SK-N-SH (cell line): Measurements from ENCODE around the gene INTS1. TPM values are rescaled to one million over a fixed set of nuclear protein-coding genes. Genes with fewer than 3 reads are reported as not detected.

ENCODE experiments used
- CTCF ChIA-PET: fragments of 300-600, 350-600 bp; formaldehyde crosslinking; extraction: SDS; loops from one replicate; lab custom pipeline; 2021; lab: Yijun Ruan, JAX
- POLR2A ChIA-PET: fragments of 350-600 bp; sonication (Branson Sonifier 250); formaldehyde crosslinking; extraction: SDS; loops from one replicate; lab custom pipeline; 2020; ENCODE audit warnings: antibody characterized with exemption, inconsistent platforms; lab: Yijun Ruan, JAX
- DNase-seq: peaks from one replicate; pipeline ENCODE4 v3.0.0; 2012
- H2AFZ ChIP-seq: fragments of 200-600 bp; sonication (generic); 2 replicates; pipeline ENCODE4 v1.8.1; 2016; ENCODE audit warnings: antibody characterized with exemption, mild to moderate bottlenecking, low read depth
- H3F3A ChIP-seq: fragments of 200-600 bp; sonication (generic); replicated peaks from 2 replicates; pipeline ENCODE3; 2016; ENCODE audit warnings: antibody characterized with exemption, mild to moderate bottlenecking; ENCODE audit not compliant: insufficient read depth
- H3K27ac ChIP-seq, 2 experiments: fragments of 200-500 bp in 1 of 2; fragments of 200-600 bp in 1 of 2; sonication (Bioruptor generic) in 1 of 2; sonication (generic), shearing (Covaris generic) in 1 of 2; 2 replicates each; pipeline versions ENCODE4 v1.5.1 to v1.6.1; 2014 to 2016; ENCODE audit warnings: low read depth in 2 of 2, inconsistent platforms in 1 of 2, low read length in 1 of 2, mild to moderate bottlenecking in 1 of 2, mixed read lengths in 1 of 2
- H3K27me3 ChIP-seq: fragments of 200-600 bp; sonication (generic), shearing (Covaris generic); 2 replicates; pipeline ENCODE4 v1.6.1; 2016; ENCODE audit warnings: mixed run types; ENCODE audit not compliant: insufficient read depth
- H3K36me3 ChIP-seq, 2 experiments: fragments of 200-500 bp in 1 of 2; fragments of 200-600 bp in 1 of 2; sonication (Bioruptor generic) in 1 of 2; sonication (generic) in 1 of 2; replicated peaks in 1 of 2; 2 replicates each; pipeline versions ENCODE3 to v1.5.1; 2014 to 2016; ENCODE audit warnings: low read length in 1 of 2, mild to moderate bottlenecking in 1 of 2; ENCODE audit not compliant: insufficient read depth in 2 of 2, control insufficient read depth in 1 of 2
- H3K4me1 ChIP-seq, 2 experiments: fragments of 200-500 bp in 1 of 2; fragments of 200-600 bp in 1 of 2; sonication (Bioruptor generic) in 1 of 2; sonication (generic), shearing (Covaris generic) in 1 of 2; 2 replicates each; pipeline versions ENCODE4 v1.5.1 to v1.6.1; 2014 to 2016; ENCODE audit warnings: low read depth in 1 of 2, low read length in 1 of 2, mixed run types in 1 of 2; ENCODE audit not compliant: insufficient read depth in 2 of 2, control insufficient read depth in 1 of 2
- H3K4me2 ChIP-seq: fragments of 200-600 bp; sonication (generic), shearing (Covaris generic); 2 replicates; pipeline ENCODE4 v1.6.1; 2017; ENCODE audit warnings: mixed run types
- H3K4me3 ChIP-seq, 2 experiments: fragments of 200-500 bp in 1 of 2; fragments of 200-600 bp in 1 of 2; sonication (Bioruptor generic) in 1 of 2; sonication (generic), shearing (Covaris generic) in 1 of 2; 2 replicates each; pipeline versions ENCODE4 v1.5.1 to v1.8.1; 2014 to 2016; ENCODE audit warnings: low read depth in 2 of 2, inconsistent platforms in 1 of 2, low read length in 1 of 2, mild to moderate bottlenecking in 1 of 2, mixed read lengths in 1 of 2, moderate library complexity in 1 of 2
- H3K79me2 ChIP-seq: fragments of 200-600 bp; sonication (generic); 2 replicates; pipeline ENCODE4 v1.8.1; 2017; ENCODE audit warnings: mild to moderate bottlenecking; ENCODE audit not compliant: insufficient read depth
- H3K9ac ChIP-seq: fragments of 200-600 bp; sonication (generic); 2 replicates; pipeline ENCODE4 v1.6.1; 2017; ENCODE audit warnings: mixed run types
- H3K9me2 ChIP-seq: fragments of 200-600 bp; sonication (generic); 2 replicates; pipeline ENCODE4 v1.6.1; 2017; ENCODE audit warnings: mixed run types
- H3K9me3 ChIP-seq: fragments of 200-600 bp; sonication (generic); 2 replicates; pipeline ENCODE4 v1.6.1; 2017; ENCODE audit warnings: mixed run types, mild to moderate bottlenecking, moderate library complexity
- H4K20me1 ChIP-seq: fragments of 200-600 bp; sonication (generic); 2 replicates; pipeline ENCODE4 v1.6.1; 2017; ENCODE audit warnings: mild to moderate bottlenecking, mixed run types; ENCODE audit not compliant: insufficient read depth
- EP300 ChIP-seq, 2 experiments: IDR thresholded peaks; 2 replicates each; pipeline versions ENCODE4 v1.4.0 to v1.6.1; 2012; ENCODE audit warnings: borderline replicate concordance in 1 of 2, low read depth in 1 of 2, low read length in 1 of 2
- FOXJ3 ChIP-seq: sonication (generic); formaldehyde crosslinking; IDR thresholded peaks from 2 replicates; pipeline ENCODE4 v1.5.1; 2020; ENCODE audit warnings: mild to moderate bottlenecking, missing genetic modification reagents
- FOXM1 ChIP-seq: IDR thresholded peaks from 2 replicates; pipeline ENCODE4 v1.4.0; 2012; ENCODE audit warnings: low read depth, mild to moderate bottlenecking
- GABPA ChIP-seq: IDR thresholded peaks from 2 replicates; pipeline ENCODE4 v1.4.0; 2012; ENCODE audit warnings: low read depth, mild to moderate bottlenecking
- IRF3 ChIP-seq: fragments of 150-350 bp; IDR thresholded peaks from 2 replicates; pipeline ENCODE4 v1.6.1; 2016; ENCODE audit warnings: mild to moderate bottlenecking, low read depth, low read length
- POLR2AphosphoS5 ChIP-seq: IDR thresholded peaks from 2 replicates; pipeline ENCODE4 v1.6.1; 2012; ENCODE audit warnings: low read depth, low read length
- RFX5 ChIP-seq: IDR thresholded peaks from 2 replicates; pipeline ENCODE4 v1.6.1; 2012; ENCODE audit warnings: mild to moderate bottlenecking, improper control_type of control experiment, low read length
- RXRA ChIP-seq: IDR thresholded peaks from 2 replicates; pipeline ENCODE4 v1.4.0; 2012; ENCODE audit warnings: low read depth, mild to moderate bottlenecking, borderline replicate concordance
- TAF1 ChIP-seq: IDR thresholded peaks from 2 replicates; pipeline ENCODE4 v1.6.1; 2012; ENCODE audit warnings: low read depth, mild to moderate bottlenecking, low read length, moderate library complexity, borderline replicate concordance
- TCF12 ChIP-seq: IDR thresholded peaks from 2 replicates; pipeline ENCODE4 v1.4.0; 2012
- USF1 ChIP-seq: IDR thresholded peaks from 2 replicates; pipeline ENCODE4 v1.4.0; 2012; ENCODE audit warnings: low read depth, borderline replicate concordance
- YY1 ChIP-seq: IDR thresholded peaks from 2 replicates; pipeline ENCODE4 v1.4.0; 2012; ENCODE audit warnings: low read depth, mild to moderate bottlenecking
- ZBTB33 ChIP-seq: IDR thresholded peaks from 2 replicates; pipeline ENCODE4 v1.4.0; 2012; ENCODE audit warnings: low read depth, borderline replicate concordance
- WGBS: methylation state at CpG from one replicate; pipeline ENCODE4 v1.1.6; 2017; ENCODE audit warnings: low lambda C conversion rate; 5-methylcytosine and 5-hydroxymethylcytosine counted together
- polyA plus RNA-seq, 3 experiments: library from polyadenylated mRNA; depleted of rRNA; stranded (reverse); fragments of >200 nt; gene quantifications; 2 replicates each; pipeline ENCODE4 v1.2.3, GENCODE V29; 2012

The INTS1 gene
- polyA plus RNA-seq, 1 of the 3 experiments (the other 2 are of a cell fraction): 48.1 TPM

GRCh38 chr7:1500064-1500807, 4.0 kb downstream of the INTS1 start:
- ChIA-PET CTCF (interaction anchor here (0.6 to 4.3 kb wide), 4 partner anchors 26 to 306 kb away, joined by 3 to 31 read pairs (median 4); no protein-coding TSS in a partner anchor), POLR2A (interaction anchor here (0.6 kb wide), 1 partner anchor 46 kb away, joined by 3 read pairs; no protein-coding TSS in a partner anchor)
- Histone ChIP-seq H3K4me1 (peaks cover 5 to 15% of the 10 kb centered on the region in 2 experiments; a peak in 2 of 4 replicates), H3K27me3 (no peaks in the 10 kb centered on the region), H4K20me1 (peaks cover 36% of the 10 kb centered on the region), H3K27ac (no peak overlapping the region), H3F3A (no peaks in the 10 kb centered on the region), H3K4me2 (no peak overlapping the region), H3K4me3 (no peak overlapping the region), H3K36me3 (peaks cover 28 to 64% of the 10 kb centered on the region in 2 experiments), H3K79me2 (peaks cover 42% of the 10 kb centered on the region), H3K9ac (no peak overlapping the region), H3K9me3 (no peaks in the 10 kb centered on the region), H2AFZ (no peak overlapping the region), H3K9me2 (no peaks in the 10 kb centered on the region)
- 98% methylated on average over 33 of the region's 34 CpGs for WGBS
- TF ChIP-seq GABPA: no peak
- no peak for TF ChIP-seq TCF12
- TF ChIP-seq USF1: no peak
- TF ChIP-seq FOXM1: no peak
- TF ChIP-seq RXRA: no peak
- TF ChIP-seq YY1: no peak
- no peak for TF ChIP-seq TAF1
- TF ChIP-seq FOXJ3: no peak
- TF ChIP-seq EP300 (IDR thresholded peaks at IDR 0.05; ENCODE audit: borderline replicate concordance in 1 of 2, low read depth in 1 of 2, low read length in 1 of 2): no peak
- no peak for TF ChIP-seq POLR2AphosphoS5
- no peak for TF ChIP-seq RFX5
- no peak for TF ChIP-seq IRF3
- no peak for TF ChIP-seq ZBTB33
- DNase-seq: no peak
